Colon (tissue), 2 donors: ENCODE measurements around the gene SLC6A7.

ENCODE experiments used
- FAIRE-seq: peaks from 2 replicates; lab custom pipeline; 2012; peaks lifted over from hg19 to GRCh38; lab: Jason Lieb, UNC
- donor health status: control.
- donor health status: control.

The SLC6A7 gene

DNA sequence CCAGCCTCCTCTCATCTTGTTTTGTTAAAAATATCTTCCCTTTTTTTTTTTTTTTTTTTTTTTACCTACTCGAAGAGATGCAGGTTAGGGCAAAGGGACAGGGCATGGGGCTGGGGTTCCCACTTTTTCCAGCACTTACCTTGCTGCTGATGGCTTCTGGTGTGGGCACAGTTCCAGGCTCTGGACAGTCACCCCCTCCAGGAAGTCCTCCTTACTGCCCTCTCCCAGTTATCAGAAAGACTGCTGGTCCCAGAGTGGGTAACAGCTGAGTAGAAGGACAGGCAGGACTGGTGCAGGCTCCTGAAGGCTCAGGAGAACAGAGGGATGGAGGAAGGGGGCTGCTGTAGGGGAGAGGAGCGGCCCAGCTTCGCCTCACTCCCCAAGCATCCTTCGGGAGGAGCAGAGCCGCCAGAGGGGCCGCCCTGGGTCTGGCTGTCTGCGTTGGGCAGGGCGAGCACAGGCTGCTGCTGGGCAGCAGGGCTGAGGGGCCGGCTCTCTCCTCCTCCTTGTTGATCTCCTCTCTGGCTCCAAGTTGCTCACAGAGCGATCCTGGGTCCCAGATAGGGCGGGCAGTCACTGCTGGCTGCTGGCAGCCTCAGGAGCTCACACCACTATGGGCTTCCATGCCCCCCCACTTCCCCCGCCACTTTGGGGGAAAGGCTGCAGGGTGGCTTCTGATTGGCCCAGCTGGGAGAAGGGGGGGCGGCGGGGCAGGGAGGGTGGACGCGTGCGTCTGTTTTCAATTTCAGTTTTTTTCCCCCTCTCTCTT, 34.4 kb upstream of the SLC6A7 start, which contains the start of gene PDGFRB:
Gene PDGFRB (minus strand): TSS at position 588 of the 769 bp plus-strand sequence. CDS start 18,798 bp downstream, outside the sequence.
- no peak for FAIRE-seq

DNA sequence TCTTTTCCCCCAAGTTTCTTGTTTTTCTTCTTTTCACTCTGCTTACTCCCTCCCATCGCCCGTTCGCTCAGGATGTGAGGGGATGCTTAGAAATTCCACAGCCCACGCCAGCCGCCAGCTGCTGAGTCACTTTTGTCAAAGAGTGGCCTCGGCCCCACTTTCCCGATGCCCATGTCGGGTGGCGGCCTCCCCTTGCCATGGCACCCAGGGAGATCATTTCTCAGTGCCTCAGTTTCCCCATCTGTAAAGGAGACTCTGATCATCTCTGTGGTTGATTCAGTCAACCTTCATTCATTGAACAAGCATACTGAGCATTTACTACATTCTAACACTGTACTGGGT, 33.9 kb upstream of the SLC6A7 start:
- FAIRE-seq = no peak

DNA sequence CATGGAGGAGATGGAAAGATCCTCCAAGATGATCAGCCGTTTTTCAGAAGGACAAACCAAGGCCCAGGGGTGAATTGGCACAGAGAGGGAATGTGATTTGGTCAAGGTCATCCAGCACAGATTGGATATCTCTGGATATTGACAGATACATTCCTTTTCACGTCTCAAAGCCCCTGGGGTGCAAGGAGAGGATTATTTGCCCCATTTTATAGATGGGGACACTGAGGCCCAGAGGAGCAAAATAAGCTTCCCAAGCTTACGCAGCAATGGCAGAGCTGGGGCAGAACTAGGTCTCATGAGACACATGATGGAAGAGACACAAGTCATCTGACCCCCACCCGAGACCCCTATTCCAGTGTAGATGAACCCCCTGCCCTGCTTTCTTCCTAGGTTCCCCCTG, 33.3 kb upstream of the SLC6A7 start:
- no peak for FAIRE-seq

DNA sequence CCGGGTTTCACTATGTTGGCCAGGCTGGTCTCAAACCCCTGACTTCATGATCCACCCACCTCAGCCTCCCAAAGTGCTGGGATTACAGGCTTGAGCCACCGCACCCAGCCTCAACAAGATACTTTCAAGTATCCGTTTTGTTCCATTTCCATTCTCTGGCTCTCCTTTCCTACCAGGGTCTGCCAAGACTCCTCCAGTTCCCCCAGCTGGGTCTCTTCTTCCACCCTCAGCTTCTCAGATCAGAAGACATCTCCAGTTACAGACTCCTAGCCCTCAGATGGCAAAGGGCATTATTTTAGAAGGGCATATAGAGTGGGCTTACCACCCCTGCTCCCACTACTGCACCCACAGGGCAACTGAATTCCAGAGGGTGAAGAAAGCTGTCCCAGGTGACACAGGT, 32.7 kb upstream of the SLC6A7 start:
- FAIRE-seq = no peak

DNA sequence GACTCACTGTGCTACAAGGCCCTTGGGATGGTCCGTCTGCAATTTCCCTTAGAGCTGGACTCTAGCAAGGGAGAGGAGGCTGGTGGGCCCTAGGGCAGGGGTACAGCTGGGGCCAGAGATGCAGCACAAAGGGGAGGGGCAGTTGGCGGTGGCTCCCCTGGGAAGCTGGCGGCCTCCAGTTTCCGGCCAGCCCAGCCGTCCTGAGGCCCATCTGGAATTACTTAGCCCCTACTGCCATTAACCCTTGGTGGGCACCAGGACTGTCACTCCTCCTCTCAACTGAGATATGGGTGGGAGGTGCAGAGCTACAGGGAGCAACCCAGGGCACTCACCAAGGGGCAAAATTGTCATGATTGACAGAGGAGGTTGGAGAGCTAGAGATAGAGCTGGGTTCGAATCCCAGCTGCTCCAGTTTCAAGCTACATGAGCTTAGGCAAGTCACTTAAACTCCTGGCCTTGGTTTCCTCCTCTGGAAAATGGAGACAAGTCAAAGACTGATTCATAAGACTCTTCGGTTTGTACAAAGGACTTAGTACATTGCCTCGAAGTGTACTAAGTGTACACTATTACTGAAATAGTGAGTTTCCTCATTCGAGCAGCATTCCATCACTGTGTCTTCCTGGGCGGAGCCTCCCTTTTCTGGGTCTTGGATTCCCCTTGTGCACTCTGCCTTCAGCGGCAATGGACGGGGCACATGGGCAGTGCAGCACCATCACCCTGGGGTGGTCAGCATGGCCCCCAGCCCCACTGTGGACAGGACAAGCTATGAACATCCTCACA, 31.5 kb upstream of the SLC6A7 start:
- FAIRE-seq = no peak

DNA sequence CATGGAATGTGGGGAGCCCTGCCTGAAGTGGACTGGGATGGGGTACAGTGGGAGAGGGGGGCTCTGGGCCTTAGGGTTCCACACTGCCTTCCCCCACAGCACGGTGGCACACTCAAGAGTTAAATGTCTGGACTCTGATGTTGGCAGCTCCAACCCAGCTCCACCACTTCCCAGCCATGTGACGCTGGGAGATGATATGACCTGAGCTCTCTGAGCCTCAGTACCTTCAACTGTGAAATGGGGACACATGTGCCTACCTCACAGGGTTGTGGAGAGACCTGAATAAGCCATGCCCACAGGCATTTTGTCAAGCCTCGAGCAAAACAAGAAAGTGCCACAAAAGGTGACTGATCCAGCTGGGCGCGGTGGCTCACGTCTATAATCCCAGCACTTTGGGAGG, 30.8 kb upstream of the SLC6A7 start:
- FAIRE-seq = no peak

DNA sequence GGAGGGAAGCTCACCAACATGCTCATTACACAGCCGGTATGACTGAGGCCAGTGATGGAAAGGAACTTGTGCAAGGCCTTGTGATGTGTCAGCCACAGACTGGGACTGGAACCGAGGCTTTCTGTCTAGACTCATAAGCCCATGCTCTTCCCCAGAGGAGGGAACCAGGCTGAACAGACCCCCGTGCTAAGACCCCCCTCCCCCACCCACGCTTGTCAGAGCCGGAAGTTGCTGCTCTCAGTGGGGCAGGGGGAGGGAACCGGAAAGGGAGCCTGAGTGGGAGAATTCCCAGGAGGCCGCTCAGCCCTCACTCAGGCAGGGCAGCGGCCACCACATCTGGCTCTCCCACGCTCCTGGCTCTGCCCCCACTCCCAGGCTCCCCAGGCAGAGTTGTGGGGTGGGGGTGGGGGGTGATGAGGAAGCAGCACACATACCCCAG, 30.1 kb upstream of the SLC6A7 start:
- FAIRE-seq = no peak

DNA sequence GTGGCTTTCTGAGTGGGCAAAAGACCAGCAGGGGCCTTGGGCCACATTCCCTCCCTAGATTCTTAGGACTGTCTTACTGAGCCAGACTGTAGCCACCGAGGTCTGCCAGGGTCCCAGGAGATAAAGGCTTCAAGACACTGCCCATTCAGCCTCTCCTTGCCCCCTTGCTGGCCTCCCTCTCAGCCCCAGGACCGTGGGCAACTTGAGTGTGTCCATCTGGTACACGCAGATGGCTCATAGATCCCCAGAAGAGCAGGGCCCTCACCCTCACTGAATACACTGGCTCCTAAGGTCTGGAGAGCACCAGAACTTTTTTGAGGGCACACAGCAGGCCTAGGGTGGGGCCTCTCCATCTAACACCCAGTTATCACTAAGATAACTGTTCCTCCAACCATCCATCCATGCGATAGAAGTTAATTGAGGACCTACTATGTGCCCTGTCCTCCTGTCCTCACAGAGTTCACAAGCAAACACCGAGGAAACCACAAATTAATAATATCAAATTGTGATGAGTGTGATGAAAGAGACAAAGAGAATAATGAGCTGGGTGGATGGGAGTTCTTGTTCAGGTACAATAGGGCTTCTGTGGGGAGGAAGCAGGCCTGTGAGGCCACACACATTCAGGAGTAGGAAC, 29.3 kb upstream of the SLC6A7 start:
- no peak for FAIRE-seq

DNA sequence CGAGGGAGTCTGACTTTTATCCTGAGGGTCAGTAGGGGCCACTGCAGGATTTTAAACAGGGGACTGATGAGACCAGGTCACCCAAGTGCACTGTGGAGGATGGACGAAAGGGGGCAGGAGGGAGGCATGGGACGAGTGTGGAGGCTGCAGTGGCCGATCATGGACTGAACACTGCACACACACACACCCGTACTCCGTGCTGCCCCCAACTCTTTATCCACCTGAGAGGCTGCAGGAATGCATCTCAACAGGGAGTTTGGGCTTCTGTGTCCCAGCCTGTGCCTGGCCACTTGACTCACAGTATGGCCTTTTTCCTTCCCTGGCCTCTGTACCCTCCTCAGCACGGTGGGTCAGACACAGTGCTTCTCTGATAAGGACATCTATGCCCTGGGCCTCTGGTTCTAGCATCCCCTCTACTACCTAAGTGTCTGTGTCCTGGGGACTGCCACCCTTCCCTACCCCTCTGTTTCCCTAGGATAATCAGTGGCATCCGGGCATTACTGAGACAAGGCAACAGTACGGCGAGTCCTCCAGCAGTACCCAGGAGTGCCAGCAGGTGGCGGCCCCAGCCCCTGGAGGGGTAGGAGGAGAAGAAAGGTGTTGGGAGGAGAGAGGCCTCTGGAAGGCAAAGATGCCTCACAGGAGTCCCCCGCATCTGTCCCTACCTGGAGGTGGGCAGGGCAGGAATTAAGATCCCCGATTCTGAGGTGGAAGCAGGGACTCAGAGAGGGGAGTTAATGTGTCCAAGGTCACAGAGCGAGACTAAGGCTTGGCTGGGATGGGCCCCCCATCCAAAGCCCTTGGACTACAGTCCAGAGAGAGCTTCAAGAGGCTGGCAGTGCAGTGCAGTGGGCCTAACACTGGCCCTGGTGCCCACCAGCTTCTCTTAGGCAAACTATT, 28.4 kb upstream of the SLC6A7 start:
- no peak for FAIRE-seq

DNA sequence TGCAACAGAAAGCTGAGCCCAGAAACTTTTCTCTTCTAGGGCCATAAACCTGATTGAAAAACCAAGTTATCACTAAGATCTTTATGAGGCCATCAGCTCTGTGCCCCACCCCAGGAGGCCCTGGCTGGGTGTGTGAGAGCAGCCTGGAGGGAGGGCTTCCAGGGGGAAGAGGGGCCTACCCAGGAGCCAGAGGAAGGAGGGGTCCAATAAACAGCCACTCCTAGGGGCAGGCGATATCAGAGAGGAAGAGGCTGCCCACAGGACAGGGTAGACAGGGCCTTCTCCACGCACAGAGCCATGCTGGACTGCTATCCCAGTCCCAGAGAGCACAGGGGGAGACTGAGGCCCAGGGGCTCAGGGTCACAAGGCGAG, 27.7 kb upstream of the SLC6A7 start:
- FAIRE-seq = no peak

DNA sequence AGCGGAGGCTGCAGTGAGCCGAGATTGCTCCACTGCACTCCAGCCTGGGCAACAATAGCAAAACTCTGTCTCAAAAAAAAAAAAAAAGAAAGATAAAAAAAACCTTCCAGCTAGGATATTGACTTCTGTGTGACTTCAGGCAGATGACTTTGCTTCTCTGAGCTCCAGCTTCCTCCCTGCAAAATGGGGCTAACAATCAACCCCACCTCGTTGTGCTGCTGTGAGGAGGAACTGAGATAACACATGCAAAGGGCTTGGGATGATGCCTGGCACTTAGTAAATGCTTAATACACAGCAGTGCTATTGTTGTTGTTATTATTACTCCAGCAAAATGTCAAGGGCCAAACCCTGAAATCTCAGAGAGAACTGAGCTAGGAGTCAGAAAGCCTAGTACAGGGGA, 26.8 kb upstream of the SLC6A7 start:
- FAIRE-seq = no peak

DNA sequence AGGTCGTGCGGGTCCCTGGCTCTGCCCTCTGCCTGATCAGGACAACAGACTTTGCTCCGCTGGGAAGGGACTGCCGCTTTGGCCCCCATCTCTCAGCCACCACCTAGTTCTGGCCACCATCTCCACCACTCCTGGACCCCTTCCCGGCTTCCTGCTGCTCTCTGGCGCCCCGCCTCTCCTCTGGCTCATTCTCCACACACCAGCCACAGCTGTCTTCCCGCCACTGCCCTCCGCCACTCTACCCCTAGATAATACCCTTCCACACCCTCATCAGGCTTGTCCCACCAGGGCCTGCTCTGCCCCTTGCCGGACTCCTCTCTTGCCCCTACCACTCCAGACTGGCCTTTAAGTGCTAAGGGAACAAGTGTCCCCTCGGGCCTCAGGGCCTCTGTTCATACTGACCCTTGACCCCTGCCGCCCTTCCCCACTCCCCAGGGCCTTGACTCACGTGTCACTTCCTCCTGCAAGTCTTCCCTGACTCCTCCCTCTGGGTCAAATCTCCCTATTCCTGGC, 26.3 kb upstream of the SLC6A7 start:
- no peak for FAIRE-seq

DNA sequence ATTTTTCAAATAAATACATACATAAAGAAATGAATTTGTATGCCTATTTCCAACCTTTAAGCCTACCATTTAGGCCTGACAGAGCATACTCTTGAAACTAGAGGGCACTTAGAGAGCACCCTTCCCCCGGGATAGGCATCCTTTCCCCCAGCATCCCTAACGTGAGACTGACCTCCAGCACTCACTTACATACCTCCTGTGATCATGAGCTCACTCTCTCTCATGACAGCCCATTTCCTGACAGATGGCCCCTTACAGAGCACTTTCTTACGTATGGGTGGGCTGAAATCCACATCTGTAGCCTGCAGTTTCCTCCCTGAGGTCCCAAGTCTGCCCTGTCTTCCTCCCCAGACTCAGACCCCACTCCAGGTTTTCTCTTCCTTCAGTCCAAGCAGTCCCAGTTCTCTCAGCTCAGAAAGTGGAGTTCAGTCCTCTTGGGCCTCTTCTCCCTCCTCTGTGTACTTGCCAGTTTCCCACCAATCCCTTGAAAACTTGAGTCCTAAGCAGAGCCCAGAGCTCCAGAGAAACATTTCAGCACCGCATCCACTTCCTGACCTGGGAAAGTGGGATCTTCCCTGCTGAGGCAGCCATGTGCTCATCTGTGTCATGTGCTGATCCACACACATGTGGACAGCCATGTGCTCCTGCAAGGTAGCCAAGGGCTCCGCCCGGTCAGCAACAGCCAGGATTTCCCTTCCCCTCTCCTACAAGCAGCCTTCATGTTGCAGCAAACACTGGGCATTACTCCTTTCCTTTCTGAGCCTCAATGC, 25.5 kb upstream of the SLC6A7 start:
- FAIRE-seq = no peak

DNA sequence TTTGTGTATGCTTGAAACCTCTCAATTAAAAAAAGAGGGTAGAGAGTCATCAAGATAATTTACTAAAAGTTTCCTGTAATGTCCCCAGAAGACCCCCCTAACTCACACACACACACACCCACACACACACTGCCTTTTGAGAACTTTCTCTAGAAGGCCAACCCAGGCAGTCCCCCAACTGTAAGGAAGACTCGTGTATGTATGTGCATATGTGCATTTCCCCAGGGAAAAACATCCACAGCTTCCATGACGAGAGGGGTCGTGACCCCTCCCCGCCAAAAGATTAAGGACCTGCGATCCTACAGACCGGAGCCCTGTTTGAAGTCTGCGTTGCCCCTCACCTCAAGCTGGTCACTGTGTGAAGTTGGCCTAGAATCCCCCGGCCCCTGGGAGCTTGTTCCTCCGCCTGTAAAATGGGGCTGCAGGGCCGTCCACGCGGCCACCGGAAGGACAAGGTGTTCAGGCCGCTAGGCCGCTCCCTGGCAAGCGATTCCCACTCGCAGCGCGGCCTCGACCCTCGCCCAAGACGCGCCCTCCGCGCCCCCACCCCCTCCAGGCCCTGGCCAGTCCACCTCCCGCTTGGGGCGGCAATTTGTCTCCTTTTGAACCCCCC, 23.7 kb upstream of the SLC6A7 start:
- no peak for FAIRE-seq

DNA sequence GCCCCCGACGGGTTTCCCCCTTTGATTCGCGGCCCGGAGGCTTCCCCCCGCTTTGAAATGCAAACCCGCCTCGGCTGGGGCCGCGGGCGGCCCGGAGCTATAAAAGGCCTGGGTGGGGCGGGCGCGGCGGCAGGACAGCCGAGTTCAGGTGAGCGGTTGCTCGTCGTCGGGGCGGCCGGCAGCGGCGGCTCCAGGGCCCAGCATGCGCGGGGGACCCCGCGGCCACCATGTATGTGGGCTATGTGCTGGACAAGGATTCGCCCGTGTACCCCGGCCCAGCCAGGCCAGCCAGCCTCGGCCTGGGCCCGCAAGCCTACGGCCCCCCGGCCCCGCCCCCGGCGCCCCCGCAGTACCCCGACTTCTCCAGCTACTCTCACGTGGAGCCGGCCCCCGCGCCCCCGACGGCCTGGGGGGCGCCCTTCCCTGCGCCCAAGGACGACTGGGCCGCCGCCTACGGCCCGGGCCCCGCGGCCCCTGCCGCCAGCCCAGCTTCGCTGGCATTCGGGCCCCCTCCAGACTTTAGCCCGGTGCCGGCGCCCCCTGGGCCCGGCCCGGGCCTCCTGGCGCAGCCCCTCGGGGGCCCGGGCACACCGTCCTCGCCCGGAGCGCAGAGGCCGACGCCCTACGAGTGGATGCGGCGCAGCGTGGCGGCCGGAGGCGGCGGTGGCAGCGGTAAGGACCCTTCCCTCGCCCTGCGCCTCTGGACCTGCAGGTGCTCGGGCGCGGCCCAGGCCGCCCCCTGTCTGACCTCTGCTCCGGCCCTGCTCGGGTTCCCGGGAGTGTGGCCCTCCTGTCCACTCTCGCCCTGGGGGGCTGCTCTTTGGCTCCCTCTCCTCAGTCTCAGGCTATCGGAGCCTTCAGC, 23.0 kb upstream of the SLC6A7 start, which contains the start of gene CDX1:
Gene CDX1 (plus strand): TSS at position 129 of the 862 bp plus-strand sequence. CDS start 99 bp downstream, at position 228.
- FAIRE-seq = no peak

DNA sequence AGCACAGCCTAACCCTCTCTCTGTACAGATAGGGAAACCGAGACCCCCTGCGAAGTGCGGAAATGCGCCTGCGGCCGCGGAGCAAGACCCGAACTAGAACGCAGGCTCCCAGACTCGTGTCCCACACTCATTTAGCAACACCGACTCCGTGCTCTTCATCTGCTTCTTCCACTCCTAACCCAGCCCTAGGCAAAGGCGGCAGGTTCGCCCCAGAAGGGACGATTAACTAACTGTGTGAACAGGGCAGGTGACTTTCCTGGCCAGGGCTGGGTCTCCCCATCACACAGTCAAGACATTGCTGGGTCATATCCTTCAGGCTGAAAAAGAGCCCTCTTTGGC, 22.4 kb upstream of the SLC6A7 start:
- no peak for FAIRE-seq

DNA sequence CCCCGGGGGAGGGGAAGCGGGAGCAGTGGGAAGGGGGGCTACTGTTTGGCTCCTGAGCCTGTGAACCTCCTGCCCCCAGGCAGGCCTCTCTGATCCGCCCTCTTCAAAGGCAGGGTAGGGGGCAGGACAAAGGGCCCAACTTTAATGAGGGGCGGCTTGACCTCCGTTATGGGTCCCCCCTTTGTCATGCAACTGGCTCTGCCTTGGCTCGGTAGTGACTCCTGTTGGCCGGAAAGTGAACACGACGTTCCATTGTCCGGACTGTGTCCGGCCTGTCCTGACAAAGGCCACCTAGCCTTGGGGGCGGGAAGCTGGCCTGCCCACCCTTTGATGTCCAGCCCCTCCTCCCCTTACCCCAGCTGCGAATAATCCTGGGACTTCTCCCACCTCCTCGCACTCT, 22.0 kb upstream of the SLC6A7 start:
- FAIRE-seq = no peak

DNA sequence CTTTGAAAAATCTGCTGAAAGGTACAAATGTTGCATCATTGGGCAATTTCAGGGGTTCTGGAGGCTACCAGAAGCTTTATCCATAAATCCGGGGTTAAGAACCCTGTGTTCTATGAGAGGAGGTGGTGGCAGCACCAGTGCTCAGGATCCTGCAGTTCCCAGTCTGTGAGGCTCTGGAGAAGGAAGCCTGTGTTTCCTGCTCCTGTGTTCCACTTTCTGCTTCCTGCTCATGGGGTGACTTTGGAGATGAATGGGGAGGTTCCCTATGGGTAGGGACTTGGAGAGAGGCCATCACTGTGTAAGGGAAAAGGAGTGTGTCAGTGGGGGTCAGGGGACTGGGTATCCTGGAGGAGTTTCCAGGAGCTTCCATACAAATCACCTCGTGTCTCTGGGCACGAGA, 21.0 kb upstream of the SLC6A7 start:
- FAIRE-seq = no peak

DNA sequence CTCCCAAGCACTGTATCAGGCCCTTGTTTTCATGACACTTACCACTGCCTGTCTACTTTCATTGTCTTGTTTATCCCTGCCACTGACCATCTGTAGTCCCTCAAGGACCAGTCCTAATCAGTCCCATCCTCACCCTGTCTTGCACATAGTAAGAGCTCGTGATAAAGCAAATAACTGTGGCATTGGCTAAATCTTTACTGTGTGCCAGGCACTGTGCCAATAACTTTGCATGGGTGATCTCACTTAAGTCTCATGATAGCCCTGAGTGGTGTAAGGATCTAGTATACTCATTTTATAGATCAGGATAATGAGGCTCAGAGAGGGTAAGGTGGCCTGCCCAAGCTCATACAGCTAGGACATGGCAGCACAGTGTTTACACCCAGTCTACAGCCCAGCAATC, 17.7 kb upstream of the SLC6A7 start:
- FAIRE-seq = no peak

DNA sequence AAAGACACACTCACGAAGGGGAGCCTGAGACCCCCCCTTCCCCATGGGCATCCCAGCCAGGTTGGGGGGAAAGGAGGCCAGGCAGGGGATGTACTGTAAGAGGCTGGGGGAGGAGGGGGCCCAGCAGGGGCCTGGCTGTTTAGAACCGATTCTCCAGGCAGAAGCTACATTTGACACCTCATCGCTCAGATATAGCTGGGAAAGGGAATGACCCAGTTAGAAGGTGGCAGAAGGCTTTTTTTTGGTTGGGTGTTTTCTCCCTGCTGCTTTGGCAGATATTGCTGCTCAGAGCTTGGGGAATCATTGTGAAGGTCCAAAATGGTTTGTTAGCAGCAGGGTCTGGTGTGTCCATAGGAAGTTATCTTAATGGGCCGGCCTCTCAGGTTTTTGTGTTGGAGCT, 17.3 kb upstream of the SLC6A7 start:
- no peak for FAIRE-seq
